Measurements from ENCODE around the gene NOS1.

- TF ChIP-seq CTCF (IDR thresholded peaks at IDR 0.05 in 4 of 5, conservative IDR thresholded peaks at IDR 0.05 in 1 of 5) (no peak), POLR2A (IDR thresholded peaks at IDR 0.05) (no peak)
Measured at GRCh38 chr12:117360222-117360550, 1.2 kb downstream of the NOS1 start.
